ENCODE data around the gene SRP14.
"Not testable (repeated sequence)": the region's sequence is repeated elsewhere in the genome, so short reads cannot be mapped to it uniquely, and the experiment has no call there.

SRP14 gene

GRCh38 chr15:40037721-40038120 lies 1.3 kb downstream of the SRP14 start:
- Histone ChIP-seq H3K4me3 (ENCODE audit: control insufficient read depth in 1 of 7, extremely low read depth in 1 of 7, insufficient read depth in 4 of 7, low read depth in 2 of 7, low read length in 6 of 7) (peak overlapping the region in 6 of 7 experiments; percentile 93 to 97 (median 94)), H3K27me3 (replicated peaks in 2 of 5; ENCODE audit: control insufficient read depth in 4 of 5, insufficient read depth in 5 of 5, low read length in 4 of 5) (no peaks in the 10 kb centered on the region), H3K36me3 (ENCODE audit: control insufficient read depth in 4 of 4, insufficient read depth in 4 of 4, low read length in 3 of 4) (peaks cover 10 to 39% (median 29%) of the 10 kb centered on the region in 4 experiments), H3K4me1 (ENCODE audit: control extremely low read depth in 1 of 4, control insufficient read depth in 4 of 4, insufficient read depth in 4 of 4, low read length in 3 of 4) (peaks cover 7 to 24% (median 17%) of the 10 kb centered on the region in 4 experiments), H3K27ac (ENCODE audit: insufficient read depth in 1 of 2, low read depth in 1 of 2, low read length in 2 of 2, poor library complexity in 1 of 2, severe bottlenecking in 2 of 2) (peak overlapping the region; percentile 92 to 96), H3K9me3 (ENCODE audit: control extremely low read depth in 1 of 5, control insufficient read depth in 4 of 5, insufficient read depth in 2 of 5, low read depth in 1 of 5, low read length in 4 of 5) (no peaks in the 10 kb centered on the region)
- WGBS (ENCODE audit: insufficient coverage): 50% methylated on average over 1 of the region's 3 CpGs
- CTCF ChIA-PET: interaction anchor here (0.7 to 2.0 kb wide), 5 partner anchors 10 to 274 kb away, joined by 3 to 10 read pairs (median 4); no protein-coding TSS in a partner anchor
- DNase-seq: no peak
- POLR2A ChIA-PET: no interaction called here

GRCh38 chr15:40035182-40035581 lies 3.8 kb downstream of the SRP14 start:
- DNase-seq; H3K27me3 ChIP-seq (replicated peaks in 2 of 5; ENCODE audit: control insufficient read depth in 4 of 5, insufficient read depth in 5 of 5, low read length in 4 of 5); H3K4me3 ChIP-seq (ENCODE audit: control insufficient read depth in 1 of 7, extremely low read depth in 1 of 7, insufficient read depth in 4 of 7, low read depth in 2 of 7, low read length in 6 of 7); H3K27ac ChIP-seq (ENCODE audit: insufficient read depth in 1 of 2, low read depth in 1 of 2, low read length in 2 of 2, poor library complexity in 1 of 2, severe bottlenecking in 2 of 2); H3K9me3 ChIP-seq (ENCODE audit: control extremely low read depth in 1 of 5, control insufficient read depth in 4 of 5, insufficient read depth in 2 of 5, low read depth in 1 of 5, low read length in 4 of 5): not testable (repeated sequence)
- 100% methylated on average over 1 of the region's 1 CpG for WGBS (ENCODE audit: insufficient coverage)
- ChIA-PET CTCF (interaction anchor here (1.1 to 3.0 kb wide), 5 partner anchors 11 to 239 kb away, joined by 3 to 10 read pairs (median 5); no protein-coding TSS in a partner anchor), POLR2A (interaction anchor here (0.6 kb wide), 1 partner anchor 40 kb away, joined by 4 read pairs; no protein-coding TSS in a partner anchor)
- Histone ChIP-seq H3K4me1 (ENCODE audit: control extremely low read depth in 1 of 4, control insufficient read depth in 4 of 4, insufficient read depth in 4 of 4, low read length in 3 of 4) (peaks cover 7 to 19% (median 13%) of the 10 kb centered on the region in 4 experiments), H3K36me3 (ENCODE audit: control insufficient read depth in 4 of 4, insufficient read depth in 4 of 4, low read length in 3 of 4) (peaks cover 21 to 64% (median 48%) of the 10 kb centered on the region in 4 experiments)

- Histone ChIP-seq H3K4me1 (ENCODE audit: control extremely low read depth in 1 of 4, control insufficient read depth in 4 of 4, insufficient read depth in 4 of 4, low read length in 3 of 4) (peaks cover 5 to 13% (median 9%) of the 10 kb centered on the region in 4 experiments), H3K36me3 (ENCODE audit: control insufficient read depth in 4 of 4, insufficient read depth in 4 of 4, low read length in 3 of 4) (peaks cover 21 to 72% (median 52%) of the 10 kb centered on the region in 4 experiments), H3K4me3 (ENCODE audit: control insufficient read depth in 1 of 7, extremely low read depth in 1 of 7, insufficient read depth in 4 of 7, low read depth in 2 of 7, low read length in 6 of 7) (no peak overlapping the region), H3K27me3 (replicated peaks in 2 of 5; ENCODE audit: control insufficient read depth in 4 of 5, insufficient read depth in 5 of 5, low read length in 4 of 5) (no peaks in the 10 kb centered on the region), H3K27ac (ENCODE audit: insufficient read depth in 1 of 2, low read depth in 1 of 2, low read length in 2 of 2, poor library complexity in 1 of 2, severe bottlenecking in 2 of 2) (no peak overlapping the region), H3K9me3 (ENCODE audit: control extremely low read depth in 1 of 5, control insufficient read depth in 4 of 5, insufficient read depth in 2 of 5, low read depth in 1 of 5, low read length in 4 of 5) (no peaks in the 10 kb centered on the region)
- no peak for DNase-seq
- ChIA-PET CTCF (interaction anchor here (1.1 to 3.0 kb wide), 6 partner anchors 9 to 239 kb away, joined by 3 to 10 read pairs (median 4); no protein-coding TSS in a partner anchor), POLR2A (no interaction called here)
- 80% methylated on average over 1 of the region's 3 CpGs for WGBS (ENCODE audit: insufficient coverage)
Measured at GRCh38 chr15:40034186-40034946, 4.6 kb downstream of the SRP14 start.

- Histone ChIP-seq H3K4me1 (ENCODE audit: control extremely low read depth in 1 of 4, control insufficient read depth in 4 of 4, insufficient read depth in 4 of 4, low read length in 3 of 4) (no peaks in the 10 kb centered on the region), H3K36me3 (ENCODE audit: control insufficient read depth in 4 of 4, insufficient read depth in 4 of 4, low read length in 3 of 4) (peaks cover 24 to 83% (median 64%) of the 10 kb centered on the region in 4 experiments), H3K27me3 (replicated peaks in 2 of 5; ENCODE audit: control insufficient read depth in 4 of 5, insufficient read depth in 5 of 5, low read length in 4 of 5) (no peaks in the 10 kb centered on the region), H3K9me3 (ENCODE audit: control extremely low read depth in 1 of 5, control insufficient read depth in 4 of 5, insufficient read depth in 2 of 5, low read depth in 1 of 5, low read length in 4 of 5) (no peaks in the 10 kb centered on the region), H3K27ac (ENCODE audit: insufficient read depth in 1 of 2, low read depth in 1 of 2, low read length in 2 of 2, poor library complexity in 1 of 2, severe bottlenecking in 2 of 2) (no peak overlapping the region), H3K4me3 (ENCODE audit: control insufficient read depth in 1 of 7, extremely low read depth in 1 of 7, insufficient read depth in 4 of 7, low read depth in 2 of 7, low read length in 6 of 7) (no peak overlapping the region)
- POLR2A ChIA-PET: interaction anchor here (0.6 kb wide), 1 partner anchor 145 kb away, joined by 8 read pairs; no protein-coding TSS in a partner anchor
- CTCF ChIA-PET: interaction anchor here (1.0 to 1.4 kb wide), 4 partner anchors 11 to 241 kb away, joined by 3 to 4 read pairs (median 3); no protein-coding TSS in a partner anchor
- WGBS (ENCODE audit: insufficient coverage): 100% methylated on average over 1 of the region's 6 CpGs
- no peak for DNase-seq
Measured at GRCh38 chr15:40032125-40032839, 6.7 kb downstream of the SRP14 start.

GRCh38 chr15:40031300-40031699 lies 7.7 kb downstream of the SRP14 start:
- H3K9me3 ChIP-seq (ENCODE audit: control extremely low read depth in 1 of 5, control insufficient read depth in 4 of 5, insufficient read depth in 2 of 5, low read depth in 1 of 5, low read length in 4 of 5): no peaks in the 10 kb centered on the region
- no peak for DNase-seq
- H3K36me3 ChIP-seq (ENCODE audit: control insufficient read depth in 4 of 4, insufficient read depth in 4 of 4, low read length in 3 of 4): peaks cover 28 to 84% (median 62%) of the 10 kb centered on the region in 4 experiments
- 100% methylated on average over 1 of the region's 3 CpGs for WGBS (ENCODE audit: insufficient coverage)
- no peak overlapping the region for H3K27ac ChIP-seq (ENCODE audit: insufficient read depth in 1 of 2, low read depth in 1 of 2, low read length in 2 of 2, poor library complexity in 1 of 2, severe bottlenecking in 2 of 2)
- ChIA-PET CTCF (interaction anchor here (1.4 kb wide), 1 partner anchor 143 kb away, joined by 3 read pairs; no protein-coding TSS in a partner anchor), POLR2A (no interaction called here)
- no peaks in the 10 kb centered on the region for H3K27me3 ChIP-seq (replicated peaks in 2 of 5; ENCODE audit: control insufficient read depth in 4 of 5, insufficient read depth in 5 of 5, low read length in 4 of 5)
- H3K4me1 ChIP-seq (ENCODE audit: control extremely low read depth in 1 of 4, control insufficient read depth in 4 of 4, insufficient read depth in 4 of 4, low read length in 3 of 4): no peaks in the 10 kb centered on the region
- H3K4me3 ChIP-seq (ENCODE audit: control insufficient read depth in 1 of 7, extremely low read depth in 1 of 7, insufficient read depth in 4 of 7, low read depth in 2 of 7, low read length in 6 of 7): no peak overlapping the region

GRCh38 chr15:40029979-40030893 lies 8.7 kb downstream of the SRP14 start:
- POLR2A ChIA-PET: no interaction called here
- DNase-seq: peak in 2 of 3 donors; percentile 51
- H3K9me3 ChIP-seq (ENCODE audit: control extremely low read depth in 1 of 5, control insufficient read depth in 4 of 5, insufficient read depth in 2 of 5, low read depth in 1 of 5, low read length in 4 of 5): no peaks in the 10 kb centered on the region
- no peaks in the 10 kb centered on the region for H3K4me1 ChIP-seq (ENCODE audit: control extremely low read depth in 1 of 4, control insufficient read depth in 4 of 4, insufficient read depth in 4 of 4, low read length in 3 of 4)
- H3K4me3 ChIP-seq (ENCODE audit: control insufficient read depth in 1 of 7, extremely low read depth in 1 of 7, insufficient read depth in 4 of 7, low read depth in 2 of 7, low read length in 6 of 7): no peak overlapping the region
- H3K27me3 ChIP-seq (replicated peaks in 2 of 5; ENCODE audit: control insufficient read depth in 4 of 5, insufficient read depth in 5 of 5, low read length in 4 of 5): no peaks in the 10 kb centered on the region
- CTCF ChIA-PET: interaction anchor here (1.2 to 1.8 kb wide), 2 partner anchors 17 to 67 kb away, joined by 3 to 4 read pairs; no protein-coding TSS in a partner anchor
- WGBS (ENCODE audit: insufficient coverage): 92% methylated on average over 6 of the region's 7 CpGs
- no peak overlapping the region for H3K27ac ChIP-seq (ENCODE audit: insufficient read depth in 1 of 2, low read depth in 1 of 2, low read length in 2 of 2, poor library complexity in 1 of 2, severe bottlenecking in 2 of 2)
- H3K36me3 ChIP-seq (ENCODE audit: control insufficient read depth in 4 of 4, insufficient read depth in 4 of 4, low read length in 3 of 4): peaks cover 28 to 84% (median 62%) of the 10 kb centered on the region in 4 experiments
